GM12892 (cell line): ENCODE results near the gene SLC30A7.

Experiments
- POLR2A ChIP-seq: IDR thresholded peaks from 2 replicates; pipeline ENCODE4 v1.6.1; 2011; ENCODE audit warnings: low read depth, low read length, control low read depth
- POLR2AphosphoS5 ChIP-seq: IDR thresholded peaks from 2 replicates; pipeline ENCODE4 v1.6.1; 2011; ENCODE audit warnings: low read depth, low read length, control low read depth

DNA sequence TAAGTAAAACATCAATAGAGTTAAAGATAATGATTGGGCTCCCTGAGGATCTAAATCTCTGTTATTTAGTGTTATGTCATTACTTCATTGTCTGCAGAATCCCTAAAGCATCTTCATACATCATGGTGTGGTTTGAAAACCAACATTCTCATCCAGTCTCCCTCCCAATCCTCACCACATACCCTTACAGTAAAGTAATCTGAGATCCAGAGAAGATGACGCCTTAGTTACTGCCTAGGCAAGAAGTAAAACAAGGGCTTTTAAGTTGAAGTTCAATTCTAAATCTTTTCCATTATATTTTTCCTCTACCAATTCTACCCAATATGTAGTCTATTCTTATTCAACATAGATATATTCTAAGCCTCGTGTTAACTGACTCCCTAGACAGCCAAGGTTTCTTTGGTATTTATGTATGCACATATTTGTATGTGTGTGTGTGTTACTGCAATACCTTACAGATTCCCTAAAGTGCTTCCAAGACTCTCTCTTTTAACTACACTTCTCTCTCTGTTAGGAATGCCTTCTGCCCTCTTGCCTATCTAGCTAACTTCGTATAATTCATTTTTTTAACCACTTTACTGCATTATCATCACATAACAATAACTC is 112.4 kb downstream of the SLC30A7 start:
- TF ChIP-seq POLR2AphosphoS5 (no peak), POLR2A (no peak)
